HepG2 (cell line): ENCODE results near the gene ARVCF. TPM values are rescaled to one million over a fixed set of nuclear protein-coding genes. Genes with fewer than 3 reads are reported as not detected.

Source experiments
- ATAC-seq: fragments of 200-7000 bp; cut with Tn5 transposase; 3 replicates; pipeline ENCODE4 v1.9.1; 2020; ENCODE audit warnings: mild to moderate bottlenecking, moderate library complexity
- BruUV-seq: library from RNA; stranded (reverse); fragments of 400-500 nt; replicated peaks from 2 replicates; lab custom pipeline; 2021; lab: Mats Ljungman, UMichigan
- CTCF ChIA-PET: fragments of 300-600 bp; formaldehyde crosslinking; extraction: SDS; loops from one replicate; lab custom pipeline; 2021; ENCODE audit warnings: low total read pairs, inconsistent platforms, low intra/inter-chr PET ratio; lab: Yijun Ruan, JAX
- POLR2A ChIA-PET: fragments of 350-600 bp; sonication (Branson Sonifier 250); formaldehyde crosslinking; loops from one replicate; lab custom pipeline; 2020; ENCODE audit warnings: antibody characterized with exemption, inconsistent platforms; lab: Yijun Ruan, JAX
- DNase-seq: peaks from one replicate; pipeline ENCODE4 v3.0.0-alpha.2; 2015; ENCODE audit warnings: low spot score
- FAIRE-seq: peaks from 3 replicates; lab custom pipeline; 2011; peaks lifted over from hg19 to GRCh38; lab: Jason Lieb, UNC
- H2AFZ ChIP-seq: one replicate; pipeline ENCODE4 v1.6.1; 2011; ENCODE audit warnings: low read length, inconsistent platforms
- H3K27ac ChIP-seq: fragments of 300-600 bp; 3 replicates; pipeline ENCODE4 v1.8.0; 2011; ENCODE audit warnings: mixed run types, mild to moderate bottlenecking, mixed read lengths, low read length, inconsistent platforms; ENCODE audit not compliant: insufficient read depth; ENCODE audit errors: extremely low read length
- H3K27me3 ChIP-seq, 2 experiments: fragments of 200-600 bp in 1 of 2; 2 replicates in 1 of 2; 3 replicates in 1 of 2; pipeline versions ENCODE4 v1.6.0 to v1.8.0; 2011; ENCODE audit warnings: low read length in 2 of 2, mild to moderate bottlenecking in 2 of 2, moderate library complexity in 2 of 2, inconsistent platforms in 1 of 2; ENCODE audit not compliant: insufficient read depth in 2 of 2, control insufficient read depth in 1 of 2
- H3K36me3 ChIP-seq, 2 experiments: fragments of 200-600 bp in 1 of 2; replicated peaks in 1 of 2; 2 replicates in 1 of 2; 3 replicates in 1 of 2; pipeline versions ENCODE4 v1.5.1 to v1.8.0; 2011; ENCODE audit warnings: low read length in 2 of 2, inconsistent platforms in 1 of 2; ENCODE audit not compliant: insufficient read depth in 2 of 2, control insufficient read depth in 1 of 2
- H3K4me1 ChIP-seq: 2 replicates; pipeline ENCODE4 v1.5.1; 2012; ENCODE audit warnings: low read length, inconsistent platforms; ENCODE audit not compliant: insufficient read depth
- H3K4me2 ChIP-seq: 2 replicates; pipeline ENCODE4 v1.6.0; 2011; ENCODE audit warnings: low read depth, low read length, inconsistent platforms
- H3K4me3 ChIP-seq, 3 experiments: fragments of 200-600 bp in 1 of 3; sonication (generic), shearing (Covaris generic) in 1 of 3; replicated peaks in 1 of 3; 2 replicates each; pipeline ENCODE4 v1.5.1; 2011 to 2016; ENCODE audit warnings: low read length in 3 of 3, inconsistent platforms in 2 of 3, low read depth in 2 of 3, mild to moderate bottlenecking in 2 of 3, control low read depth in 1 of 3, mixed read lengths in 1 of 3; ENCODE audit not compliant: insufficient read depth in 1 of 3
- H3K79me2 ChIP-seq: one replicate; pipeline ENCODE4 v1.6.1; 2011; ENCODE audit warnings: low read length, inconsistent platforms; ENCODE audit not compliant: insufficient read depth
- H3K9ac ChIP-seq: 2 replicates; pipeline ENCODE4 v1.6.0; 2011; ENCODE audit warnings: mild to moderate bottlenecking, low read depth, low read length, inconsistent platforms; ENCODE audit not compliant: insufficient read depth
- H3K9me3 ChIP-seq: 2 replicates; pipeline ENCODE4 v1.5.1; 2012; ENCODE audit warnings: mild to moderate bottlenecking, low read length
- H4K20me1 ChIP-seq: 2 replicates; pipeline ENCODE4 v1.6.0; 2011; ENCODE audit warnings: inconsistent platforms, mild to moderate bottlenecking, low read length, moderate library complexity; ENCODE audit not compliant: insufficient read depth
- AHR ChIP-seq: IDR thresholded peaks from 2 replicates; pipeline ENCODE4 v1.6.1; 2018; ENCODE audit warnings: missing genetic modification reagents, missing compliant biosample characterization
- CHCHD3 ChIP-seq: sonication (generic); formaldehyde crosslinking; IDR thresholded peaks from 2 replicates; pipeline ENCODE4 v1.8.0; 2022; ENCODE audit warnings: mild to moderate bottlenecking, missing genetic modification reagents, moderate library complexity
- HOXA5 ChIP-seq: sonication (generic); formaldehyde crosslinking; IDR thresholded peaks from 2 replicates; pipeline ENCODE4 v1.4.0; 2020; ENCODE audit warnings: missing genetic modification reagents
- KLF12 ChIP-seq: sonication (generic); formaldehyde crosslinking; IDR thresholded peaks from 2 replicates; pipeline ENCODE4 v1.4.0; 2020; ENCODE audit warnings: missing genetic modification reagents, borderline replicate concordance
- MAZ ChIP-seq, 2 experiments: sonication (generic) in 1 of 2; formaldehyde crosslinking in 1 of 2; IDR thresholded peaks; 2 replicates each; pipeline versions ENCODE4 v1.5.0 to v1.6.1; 2012 to 2020; ENCODE audit warnings: low read depth in 2 of 2, mild to moderate bottlenecking in 2 of 2, borderline replicate concordance in 1 of 2, improper control_type of control experiment in 1 of 2, low read length in 1 of 2, missing genetic modification reagents in 1 of 2, moderate library complexity in 1 of 2
- MYC ChIP-seq: sonication (generic); formaldehyde crosslinking; IDR thresholded peaks from 2 replicates; pipeline ENCODE4 v1.9.0; 2021; ENCODE audit warnings: missing genetic modification reagents, borderline replicate concordance
- SALL2 ChIP-seq: sonication (generic); formaldehyde crosslinking; IDR thresholded peaks from 2 replicates; pipeline ENCODE4 v1.8.1; 2023; ENCODE audit warnings: mild to moderate bottlenecking, missing genetic modification reagents, inconsistent platforms
- TAF1 ChIP-seq: sonication (generic); formaldehyde crosslinking; IDR thresholded peaks from 2 replicates; pipeline ENCODE4 v1.4.0; 2020; ENCODE audit warnings: missing genetic modification reagents
- TBX2 ChIP-seq: sonication (generic); formaldehyde crosslinking; IDR thresholded peaks from 2 replicates; pipeline ENCODE4 v1.5.0; 2020; ENCODE audit warnings: missing genetic modification reagents, mild to moderate bottlenecking, borderline replicate concordance
- ZBTB21 ChIP-seq: sonication (generic); formaldehyde crosslinking; IDR thresholded peaks from 2 replicates; pipeline ENCODE4 v1.4.0; 2020; ENCODE audit warnings: missing genetic modification reagents
- ZFY ChIP-seq: sonication (generic); formaldehyde crosslinking; IDR thresholded peaks from 2 replicates; pipeline ENCODE4 v1.4.0; 2020; ENCODE audit warnings: missing genetic modification reagents
- ZMYM3 ChIP-seq: sonication (generic); formaldehyde crosslinking; IDR thresholded peaks from 2 replicates; pipeline ENCODE4 v1.5.1; 2020; ENCODE audit warnings: mild to moderate bottlenecking, missing genetic modification reagents
- ZNF160 ChIP-seq: sonication (generic); formaldehyde crosslinking; IDR thresholded peaks from 2 replicates; pipeline ENCODE4 v1.8.0; 2022; ENCODE audit warnings: mild to moderate bottlenecking, inconsistent platforms, missing genetic modification reagents
- ZNF644 ChIP-seq: IDR thresholded peaks from 2 replicates; pipeline ENCODE4 v1.6.1; 2016; ENCODE audit warnings: low read depth
- ZNF776 ChIP-seq: sonication (generic); formaldehyde crosslinking; IDR thresholded peaks from 2 replicates; pipeline ENCODE4 v1.4.0; 2020; ENCODE audit warnings: mild to moderate bottlenecking, missing genetic modification reagents
- ZSCAN20 ChIP-seq: sonication (generic); formaldehyde crosslinking; IDR thresholded peaks from 2 replicates; pipeline ENCODE4 v1.4.0; 2020; ENCODE audit warnings: missing genetic modification reagents, mild to moderate bottlenecking, borderline replicate concordance
- WGBS: methylation state at CpG from one replicate; pipeline ENCODE4 v1.1.6; 2017; ENCODE audit warnings: low lambda C conversion rate; 5-methylcytosine and 5-hydroxymethylcytosine counted together
- in situ Hi-C: cut with HindIII; loops from 2 replicates; pipeline ENCODE4 v1.10.0; 2017; ENCODE audit warnings: low pct_unique_long_range_greater_than_20kb; ENCODE audit not compliant: extremely low pct_ligation_motif_present
- intact Hi-C: fragments of 100-400 bp; cut with micrococcal nuclease; formaldehyde crosslinking; loops from one replicate; pipeline ENCODE4 v1.10.0; 2022; ENCODE audit not compliant: unreplicated experiment
- polyA plus RNA-seq, 8 experiments: library from polyadenylated mRNA; depleted of rRNA in 3 of 8; stranded (reverse) in 7 of 8; unstranded in 1 of 8; fragments of >200 nt; fragmentation: Illumina TruSeq in 4 of 8; extraction: Trizol in 4 of 8; gene quantifications; 2 replicates each; pipeline versions ENCODE4 v1.2.1 to v1.2.3, GENCODE V29; 2011 to 2016; ENCODE audit warnings: low read depth in 4 of 8, missing spikeins in 1 of 8, mixed read lengths in 1 of 8; ENCODE audit not compliant: insufficient read depth in 1 of 8
- total RNA-seq, 5 experiments: library from RNA; depleted of rRNA; stranded (reverse); fragments of >200 nt; fragmentation: Illumina TruSeq; extraction: Trizol; gene quantifications; 2 replicates each; pipeline ENCODE4 v1.2.3, GENCODE V29; 2016; ENCODE audit warnings: low read depth in 1 of 5
- TF ChIP-seq, protein P1 (sequence below): sonication (generic); formaldehyde crosslinking; IDR thresholded peaks from 2 replicates; pipeline ENCODE4 v1.8.0; 2022; ENCODE audit warnings: mild to moderate bottlenecking, missing genetic modification reagents, moderate library complexity

Gene ARVCF
- total and polyA plus RNA-seq, 2 of the 13 experiments (the other 11 are each of a cell fraction or from before 2014, with no cell fraction given): 16.4 to 17.7 TPM

DNA sequence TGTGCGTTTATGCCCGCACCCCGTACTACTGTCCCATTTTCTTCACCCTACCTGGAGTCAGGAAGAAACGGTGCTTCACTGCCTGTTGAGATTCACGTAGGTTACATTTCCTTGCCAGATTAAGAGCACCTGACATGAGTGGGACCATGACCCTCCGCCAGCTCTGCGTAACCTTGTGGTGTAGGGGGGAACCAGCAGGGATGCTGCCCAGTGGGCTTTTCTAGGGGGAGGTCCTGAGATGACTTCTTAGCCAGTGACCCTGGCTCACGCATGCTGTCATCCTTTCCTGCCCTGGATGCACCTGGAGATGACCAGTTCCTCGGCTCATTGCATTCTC is 967 bp upstream of the ARVCF start:
- TF ChIP-seq SALL2 (CRISPR knock-in tag): no peak
- no peak for TF ChIP-seq ZMYM3 (CRISPR knock-in tag)
- TF ChIP-seq ZBTB21: no peak
- TF ChIP-seq HOXA5 (CRISPR knock-in tag): no peak
- TF ChIP-seq AHR: no peak
- Histone ChIP-seq H3K27me3 (peaks cover 0 to 5% of the 10 kb centered on the region in 2 experiments; a peak in 2 of 5 replicates), H3K27ac (no peak overlapping the region), H3K79me2 (peaks cover 18% of the 10 kb centered on the region), H3K4me3 (peak overlapping the region; percentile 67 to 81 (median 70)), H3K9ac (peak overlapping the region; percentile 23; the same call in 1 of the 2 replicates), H3K36me3 (no peaks in the 10 kb centered on the region), H2AFZ (no peak overlapping the region), H3K4me2 (peak overlapping the region; percentile 95), H3K4me1 (peaks cover 69% of the 10 kb centered on the region), H4K20me1 (no peaks in the 10 kb centered on the region), H3K9me3 (no peaks in the 10 kb centered on the region)
- WGBS: 57% methylated on average over 5 of the region's 9 CpGs
- ChIA-PET CTCF (no interaction called here), POLR2A (no interaction called here)
- in situ Hi-C loops (no loop called here), intact Hi-C loops (loop anchor here (10.0 kb wide), 1 partner anchor 57 kb away; no protein-coding TSS in a partner anchor)
- DNase-seq: no peak
- FAIRE-seq: no peak
- ATAC-seq: no peak
- BruUV-seq: no TSS peak

DNA sequence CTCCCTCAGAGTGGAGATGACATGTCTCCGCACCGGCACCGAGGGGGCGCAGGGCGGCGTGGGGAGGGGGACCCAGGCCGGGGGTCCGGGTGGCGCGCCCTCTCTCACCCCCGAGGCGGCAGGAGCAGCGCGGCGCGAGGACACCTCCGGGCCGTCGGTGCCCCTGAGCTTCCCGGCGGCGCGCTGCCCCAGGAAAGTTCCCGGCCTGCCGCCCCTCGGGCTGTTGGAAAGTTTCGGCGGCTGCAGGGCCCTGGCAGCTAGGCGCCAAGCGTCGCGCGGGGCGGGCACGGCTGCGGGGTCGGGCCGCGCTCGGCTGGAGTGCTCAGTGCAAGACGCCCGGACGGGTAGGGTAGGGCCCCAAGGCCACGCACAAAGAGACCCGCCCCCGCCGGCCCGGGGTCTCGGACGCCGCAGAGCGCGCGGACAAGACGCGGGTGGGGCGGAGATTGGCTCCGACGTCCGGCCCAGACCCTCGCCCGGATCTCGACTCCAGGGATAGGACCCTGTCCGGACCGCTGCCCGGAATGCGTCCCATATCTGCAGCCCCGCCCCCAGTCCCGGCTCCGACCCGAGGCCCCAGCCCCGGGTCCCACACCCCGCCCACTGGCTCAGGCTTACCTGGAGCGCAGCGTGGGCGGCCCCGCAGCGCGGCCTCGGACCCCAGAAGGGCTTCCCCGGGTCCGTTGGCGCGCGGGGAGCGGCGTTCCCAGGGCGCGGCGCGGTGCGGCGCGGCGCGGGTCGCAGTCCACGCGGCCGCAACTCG is 471 bp downstream of the ARVCF start:
- Histone ChIP-seq H3K4me1 (peaks cover 62% of the 10 kb centered on the region), H3K4me2 (peak overlapping the region; percentile 95), H3K4me3 (peak overlapping the region; percentile 67 to 81 (median 81)), H4K20me1 (no peaks in the 10 kb centered on the region), H3K27ac (peak overlapping the region; percentile 38), H3K9me3 (no peaks in the 10 kb centered on the region), H3K36me3 (no peaks in the 10 kb centered on the region), H3K9ac (peak overlapping the region; percentile 70), H2AFZ (no peak overlapping the region), H3K79me2 (peaks cover 6% of the 10 kb centered on the region), H3K27me3 (peaks cover 0 to 5% of the 10 kb centered on the region in 2 experiments; a peak in 2 of 5 replicates)
- ATAC-seq (peak; percentile 24), FAIRE-seq (no peak), DNase-seq (peak; percentile 27)
- CTCF ChIA-PET: no interaction called here
- BruUV-seq: no TSS peak
- in situ Hi-C loops (no loop called here), intact Hi-C loops (loop anchor here (10.0 kb wide), 1 partner anchor 59 kb away; no protein-coding TSS in a partner anchor)
- WGBS: 0% methylated on average over 21 of the region's 101 CpGs
- POLR2A ChIA-PET: interaction anchor here (0.8 to 1.3 kb wide), 2 partner anchors 46 to 53 kb away, joined by 4 to 6 read pairs; no protein-coding TSS in a partner anchor
- TF ChIP-seq ZNF644 (CRISPR knock-in tag) (no peak), MYC (peak; percentile 38; the same call in 1 of the 2 replicates), ZFY (CRISPR knock-in tag) (peak; percentile 79), KLF12 (CRISPR knock-in tag) (0 out of 2 replicates have a peak, but pooled peaks have one; percentile 27), ZNF160 (0 out of 2 replicates have a peak, but pooled peaks have one; percentile 37), ZSCAN20 (CRISPR knock-in tag) (0 out of 2 replicates have a peak, but pooled peaks have one; percentile 46), TBX2 (CRISPR knock-in tag) (peak; percentile 28; the same call in 1 of the 2 replicates), ZNF776 (CRISPR knock-in tag) (peak; percentile 41; the same call in 1 of the 2 replicates), TAF1 (peak; percentile 35; the same call in 1 of the 2 replicates), CHCHD3 (0 out of 2 replicates have a peak, but pooled peaks have one; percentile 9), MAZ (IDR thresholded peaks at IDR 0.05; ENCODE audit: borderline replicate concordance, low read depth, low read length) (no peak), MAZ (CRISPR knock-in tag; IDR thresholded peaks at IDR 0.05; ENCODE audit: low read depth) (peak; percentile 89; the same call in 1 of the 2 replicates)
- TF ChIP-seq, protein P1, sequence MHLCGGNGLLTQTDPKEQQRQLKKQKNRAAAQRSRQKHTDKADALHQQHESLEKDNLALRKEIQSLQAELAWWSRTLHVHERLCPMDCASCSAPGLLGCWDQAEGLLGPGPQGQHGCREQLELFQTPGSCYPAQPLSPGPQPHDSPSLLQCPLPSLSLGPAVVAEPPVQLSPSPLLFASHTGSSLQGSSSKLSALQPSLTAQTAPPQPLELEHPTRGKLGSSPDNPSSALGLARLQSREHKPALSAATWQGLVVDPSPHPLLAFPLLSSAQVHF (CRISPR knock-in tag): 0 out of 2 replicates have a peak, but pooled peaks have one; percentile 46
